Right cardiac atrium (tissue), 5 donors: ENCODE data around the gene MRPS22. TPM values are rescaled to one million over a fixed set of nuclear protein-coding genes. Genes with fewer than 3 reads are reported as not detected.
"Not testable (repeated sequence)": the region's sequence is repeated elsewhere in the genome, so short reads cannot be mapped to it uniquely, and the experiment has no call there.

Source experiments
- ATAC-seq, 2 donors: fragments of 200-7000 bp; cut with Tn5 transposase; one replicate each; pipeline versions ENCODE4 v1.8.0 to v1.9.1; 2020; ENCODE audit warnings: moderate library complexity in 2 of 2, mild to moderate bottlenecking in 1 of 2
- DNase-seq, 3 donors: peaks; one replicate each; pipeline ENCODE4 v3.0.0-alpha.2; 2020
- H3K27ac ChIP-seq: one replicate; pipeline ENCODE4 v1.5.1; 2013; ENCODE audit warnings: mild to moderate bottlenecking, low read length, control low read depth, moderate library complexity
- H3K27me3 ChIP-seq: one replicate; pipeline ENCODE4 v1.6.1; 2013; ENCODE audit not compliant: control insufficient read depth, insufficient read depth
- H3K4me1 ChIP-seq: one replicate; pipeline ENCODE4 v1.6.1; 2013; ENCODE audit warnings: low read length; ENCODE audit not compliant: control insufficient read depth, insufficient read depth
- H3K4me3 ChIP-seq: one replicate; pipeline ENCODE4 v1.5.1; 2013; ENCODE audit warnings: low read length, control low read depth
- H3K9me3 ChIP-seq: one replicate; pipeline ENCODE4 v1.6.1; 2013; ENCODE audit warnings: low read length; ENCODE audit not compliant: control insufficient read depth
- WGBS: extraction: QIAGEN DNeasy Blood & Tissue Kit; methylation state at CpG from one replicate; pipeline ENCODE4 v1.1.7; 2013; 5-methylcytosine and 5-hydroxymethylcytosine counted together
- intact Hi-C, 4 donors: fragments of 100-400 bp; cut with DNase I; formaldehyde crosslinking; loops; one replicate each; pipeline versions ENCODE4 v1.11.0 to v1.14.0; 2022 to 2023
- polyA plus RNA-seq: library from polyadenylated mRNA; stranded (reverse); fragments of 200-250 nt; gene quantifications from one replicate; pipeline ENCODE4 v1.2.3, GENCODE V29; 2013
- total RNA-seq, 4 donors: library from RNA; stranded (reverse); fragmentation: NEBNext Ultra II Directional; extraction: Animal tissue kit (Norgen Biotek cat#: 25700); gene quantifications; one replicate each; pipeline ENCODE4 v1.2.1, GENCODE V29; 2021
- donor health status: healthy with polysubstance abuse.
- donor health status: DM: no; HTN: yes; CAD: no.
- donor health status: DM: no; HTN: no; CAD: no.
- donor health status: DM: no; HTN: yes; CAD: no; lungs with severe emphysema.
- donor health status: DM: yes; HTN: yes; CAD: no.

Gene MRPS22
- total and polyA plus RNA-seq, 5 donors: 51.8 to 91.5 (median 58.3) TPM

DNA sequence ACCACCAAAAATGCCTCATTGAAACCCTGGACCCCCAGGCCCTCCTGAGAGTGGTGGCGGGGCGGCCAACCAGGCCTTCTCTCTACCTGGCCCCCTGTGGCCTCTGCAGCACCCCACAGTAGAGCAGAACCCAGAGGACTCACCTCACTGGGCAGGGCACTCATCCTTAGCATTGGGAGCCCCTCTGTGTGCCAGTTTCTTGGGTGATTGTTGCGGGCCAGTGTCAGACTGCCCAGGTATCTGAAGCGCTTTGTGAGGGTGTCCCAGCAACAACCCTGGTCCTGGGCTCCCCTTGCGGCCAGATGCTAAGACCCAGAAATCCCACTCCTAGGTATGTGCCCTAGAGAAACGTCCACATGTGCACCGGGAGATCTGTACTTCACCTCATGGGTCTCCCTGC is 20.7 kb upstream of the MRPS22 start:
- H3K9me3 ChIP-seq: no peaks in the 10 kb centered on the region
- no peak overlapping the region for H3K4me3 ChIP-seq
- no peak overlapping the region for H3K27ac ChIP-seq
- DNase-seq (no peak), ATAC-seq (no peak)
- 74% methylated on average over 7 of the region's 7 CpGs for WGBS
- H3K4me1 ChIP-seq: no peaks in the 10 kb centered on the region
- intact Hi-C loops: loop anchor here in 1 of 4 donors (10.0 kb wide), 1 partner anchor 388 kb away; no protein-coding TSS in a partner anchor
- no peaks in the 10 kb centered on the region for H3K27me3 ChIP-seq

DNA sequence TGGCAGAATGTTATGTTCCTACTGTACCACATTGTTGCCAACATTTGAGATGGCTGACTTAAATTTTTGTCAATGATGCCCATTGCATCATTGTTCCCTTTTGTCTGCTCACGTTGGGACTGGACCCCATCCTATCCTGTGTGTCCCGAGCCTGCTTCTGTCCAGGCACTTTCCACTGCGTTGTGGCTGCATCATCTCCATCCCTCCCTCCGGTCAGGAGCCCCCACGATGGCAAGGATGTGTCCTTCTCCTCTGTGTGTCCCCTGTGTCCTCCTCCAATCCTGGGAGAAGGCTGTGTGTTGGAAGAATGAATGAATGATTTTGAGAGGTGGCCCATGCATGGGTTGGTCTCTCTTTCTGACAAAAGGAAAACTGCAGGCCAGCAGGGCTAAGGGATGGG is 19.4 kb upstream of the MRPS22 start:
- Histone ChIP-seq H3K9me3 (no peaks in the 10 kb centered on the region), H3K4me1 (peaks cover 2% of the 10 kb centered on the region), H3K4me3 (no peak overlapping the region), H3K27ac (no peak overlapping the region), H3K27me3 (no peaks in the 10 kb centered on the region)
- 67% methylated on average over 5 of the region's 5 CpGs for WGBS
- no peak for ATAC-seq
- intact Hi-C loops: loop anchor here in 1 of 4 donors (10.0 kb wide), 1 partner anchor 390 kb away; no protein-coding TSS in a partner anchor
- no peak for DNase-seq

GRCh38 chr3:139325551-139325950 is 18.3 kb upstream of the MRPS22 start:
- H3K4me3 ChIP-seq: no peak overlapping the region
- H3K27ac ChIP-seq: no peak overlapping the region
- intact Hi-C loops: loop anchor here (5.0 to 10.0 kb wide), 3 partner anchors 213 to 391 kb away; no protein-coding TSS in a partner anchor
- peaks cover 2% of the 10 kb centered on the region for H3K4me1 ChIP-seq
- no peak for ATAC-seq
- no peaks in the 10 kb centered on the region for H3K27me3 ChIP-seq
- WGBS: 78% methylated on average over 3 of the region's 3 CpGs
- no peak for DNase-seq
- no peaks in the 10 kb centered on the region for H3K9me3 ChIP-seq

- H3K27ac ChIP-seq: no peak overlapping the region
- H3K4me1 ChIP-seq: peaks cover 2% of the 10 kb centered on the region
- intact Hi-C loops: loop anchor here (5.0 to 10.0 kb wide), 3 partner anchors 214 to 391 kb away; no protein-coding TSS in a partner anchor
- H3K27me3 ChIP-seq: no peaks in the 10 kb centered on the region
- ATAC-seq (no peak), DNase-seq (no peak)
- H3K4me3 ChIP-seq: no peak overlapping the region
- no peaks in the 10 kb centered on the region for H3K9me3 ChIP-seq
- WGBS: 82% methylated on average over 5 of the region's 5 CpGs
Observed at GRCh38 chr3:139326131-139326530, 17.7 kb upstream of the MRPS22 start.

DNA sequence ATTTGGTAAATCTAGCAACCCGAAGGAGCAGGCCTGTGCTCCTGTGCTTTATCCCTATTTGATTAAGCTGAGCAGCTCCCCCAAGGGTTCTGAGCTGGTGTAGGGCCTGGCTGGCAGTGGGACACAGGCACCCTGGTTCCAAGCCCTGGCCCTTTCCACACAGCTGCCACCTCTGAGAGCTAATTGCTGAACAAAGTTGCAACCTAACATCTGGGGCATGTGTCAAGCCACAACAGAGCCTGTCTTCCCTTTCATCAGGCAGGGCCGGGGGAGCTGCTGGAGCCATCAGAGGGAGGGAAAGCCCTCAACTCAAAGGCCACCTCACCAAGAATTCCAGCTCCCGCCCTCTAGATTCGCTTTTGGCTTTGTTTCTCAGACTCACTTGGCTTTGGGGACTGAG is 17.1 kb upstream of the MRPS22 start:
- no peak for DNase-seq
- Histone ChIP-seq H3K9me3 (no peaks in the 10 kb centered on the region), H3K4me3 (no peak overlapping the region), H3K4me1 (peaks cover 2% of the 10 kb centered on the region), H3K27me3 (no peaks in the 10 kb centered on the region), H3K27ac (no peak overlapping the region)
- WGBS: 77% methylated on average over 4 of the region's 4 CpGs
- intact Hi-C loops: loop anchor here (5.0 to 10.0 kb wide), 3 partner anchors 214 to 392 kb away; no protein-coding TSS in a partner anchor
- no peak for ATAC-seq

GRCh38 chr3:139327231-139327630 is 16.6 kb upstream of the MRPS22 start:
- H3K27ac ChIP-seq: no peak overlapping the region
- DNase-seq (no peak), ATAC-seq (no peak)
- WGBS: 82% methylated on average over 5 of the region's 5 CpGs
- H3K4me3 ChIP-seq: no peak overlapping the region
- no peaks in the 10 kb centered on the region for H3K9me3 ChIP-seq
- H3K27me3 ChIP-seq: no peaks in the 10 kb centered on the region
- intact Hi-C loops: loop anchor here (5.0 to 10.0 kb wide), 3 partner anchors 215 to 392 kb away; no protein-coding TSS in a partner anchor
- peaks cover 2% of the 10 kb centered on the region for H3K4me1 ChIP-seq

GRCh38 chr3:139327861-139328260 is 16.0 kb upstream of the MRPS22 start:
- intact Hi-C loops: loop anchor here (2.0 to 10.0 kb wide), 5 partner anchors 215 to 393 kb away; no protein-coding TSS in a partner anchor
- ATAC-seq (no peak), DNase-seq (no peak)
- 67% methylated on average over 8 of the region's 8 CpGs for WGBS
- no peaks in the 10 kb centered on the region for H3K27me3 ChIP-seq
- H3K4me3 ChIP-seq: no peak overlapping the region
- no peak overlapping the region for H3K27ac ChIP-seq
- peaks cover 2% of the 10 kb centered on the region for H3K4me1 ChIP-seq
- no peaks in the 10 kb centered on the region for H3K9me3 ChIP-seq

DNA sequence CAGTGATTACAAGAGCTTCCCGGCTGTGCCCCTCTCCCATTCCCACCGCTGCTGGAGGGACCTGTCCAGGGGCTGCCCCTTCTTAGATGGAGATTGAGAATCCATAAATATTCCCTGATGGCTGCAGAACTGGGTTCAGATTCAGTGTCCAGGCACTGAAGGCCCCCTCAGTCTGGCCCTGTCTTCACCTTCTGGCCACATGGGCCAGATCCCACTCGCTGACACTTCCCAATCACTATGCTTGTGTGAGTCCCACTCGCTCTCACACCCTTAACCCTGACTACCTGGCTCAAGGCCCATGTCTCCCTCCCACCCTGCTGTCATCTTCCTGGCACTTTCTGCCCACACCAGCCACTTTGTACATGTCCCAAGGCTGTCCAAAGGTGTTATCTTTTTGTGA is 15.5 kb upstream of the MRPS22 start:
- WGBS: 74% methylated on average over 4 of the region's 4 CpGs
- Histone ChIP-seq H3K4me3 (no peak overlapping the region), H3K27ac (no peak overlapping the region), H3K27me3 (no peaks in the 10 kb centered on the region), H3K4me1 (peaks cover 2% of the 10 kb centered on the region), H3K9me3 (no peaks in the 10 kb centered on the region)
- no peak for ATAC-seq
- intact Hi-C loops: loop anchor here (2.0 to 10.0 kb wide), 5 partner anchors 216 to 394 kb away; no protein-coding TSS in a partner anchor
- no peak for DNase-seq

GRCh38 chr3:139329364-139329850 is 14.4 kb upstream of the MRPS22 start:
- DNase-seq: peak; percentile 88 to 95 (median 94)
- Histone ChIP-seq H3K27me3 (no peaks in the 10 kb centered on the region), H3K4me3 (no peak overlapping the region), H3K9me3 (no peaks in the 10 kb centered on the region), H3K4me1 (peaks cover 2% of the 10 kb centered on the region), H3K27ac (no peak overlapping the region)
- intact Hi-C loops: loop anchor here (2.0 to 10.0 kb wide), 5 partner anchors 217 to 395 kb away; no protein-coding TSS in a partner anchor
- WGBS: 7% methylated on average over 25 of the region's 25 CpGs
- peak; percentile 94 to 97 for ATAC-seq

- 61% methylated on average over 2 of the region's 2 CpGs for WGBS
- Histone ChIP-seq H3K27ac (no peak overlapping the region), H3K4me3 (no peak overlapping the region), H3K27me3 (no peaks in the 10 kb centered on the region), H3K9me3 (no peaks in the 10 kb centered on the region), H3K4me1 (peaks cover 2% of the 10 kb centered on the region)
- no peak for DNase-seq
- no peak for ATAC-seq
- intact Hi-C loops: no loop called here
Observed at GRCh38 chr3:139332092-139332491, 11.7 kb upstream of the MRPS22 start.

DNA sequence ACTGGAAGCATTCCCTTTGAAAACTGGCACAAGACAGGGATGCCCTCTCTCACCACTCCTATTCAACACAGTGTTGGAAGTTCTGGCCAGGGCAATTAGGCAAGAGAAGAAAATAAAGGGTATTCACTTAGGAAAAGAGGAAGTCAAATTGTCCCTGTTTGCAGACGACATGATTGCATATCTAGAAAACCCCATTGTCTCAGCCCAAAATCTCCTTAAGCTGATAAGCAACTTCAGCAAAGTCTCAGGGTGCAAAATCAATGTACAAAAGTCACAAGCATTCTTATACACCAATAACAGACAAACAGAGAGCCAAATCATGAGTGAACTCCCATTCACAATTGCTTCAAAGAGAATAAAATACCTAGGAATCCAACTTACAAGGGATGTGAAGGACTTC is 9.1 kb upstream of the MRPS22 start:
- intact Hi-C loops, H3K9me3 ChIP-seq, H3K27me3 ChIP-seq, DNase-seq, H3K4me3 ChIP-seq, ATAC-seq, H3K27ac ChIP-seq, H3K4me1 ChIP-seq: not testable (repeated sequence)
- 40% methylated on average over 1 of the region's 1 CpG for WGBS
